NCI-H2107 treated with DMSO at 0.1 percent for 48 hours (cell line): ENCODE results near the gene AGL.
A peak's percentile ranks its signal among the peaks of the same experiment; 100 is the strongest.
"Not testable (repeated sequence)": the region's sequence is repeated elsewhere in the genome, so short reads cannot be mapped to it uniquely, and the experiment has no call there.

Experiments
- DNase-seq: peaks from one replicate; lab custom pipeline; 2025; ENCODE audit not compliant: unreplicated experiment; lab: John Stamatoyannopoulos, UW

AGL gene

DNA sequence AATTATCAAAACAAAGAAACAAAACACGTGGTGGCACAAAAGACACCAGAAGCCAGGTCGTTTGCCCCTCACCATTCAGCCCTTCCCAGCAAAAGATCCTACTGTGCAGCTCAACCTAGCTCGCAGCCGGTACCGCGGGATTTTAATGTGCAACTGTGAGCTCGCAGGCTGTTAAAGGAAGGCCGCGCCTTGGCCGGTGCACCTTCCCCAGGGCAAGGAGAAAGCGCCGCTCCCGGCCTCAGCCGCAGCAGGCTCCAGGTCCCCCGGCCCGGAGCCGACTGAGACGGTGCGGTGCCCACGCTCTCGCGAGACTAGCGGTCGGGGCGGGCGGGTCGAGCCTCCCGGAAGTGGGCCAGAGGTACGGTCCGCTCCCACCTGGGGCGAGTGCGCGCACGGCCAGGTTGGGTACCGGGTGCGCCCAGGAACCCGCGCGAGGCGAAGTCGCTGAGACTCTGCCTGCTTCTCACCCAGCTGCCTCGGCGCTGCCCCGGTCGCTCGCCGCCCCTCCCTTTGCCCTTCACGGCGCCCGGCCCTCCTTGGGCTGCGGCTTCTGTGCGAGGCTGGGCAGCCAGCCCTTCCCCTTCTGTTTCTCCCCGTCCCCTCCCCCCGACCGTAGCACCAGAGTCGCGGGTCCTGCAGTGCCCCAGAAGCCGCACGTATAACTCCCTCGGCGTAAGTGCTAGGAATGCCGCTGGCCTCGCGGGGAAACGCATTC is at the start of gene AGL:
Gene AGL, plus strand, starts transcription at position 618 of the 715 bp plus-strand sequence. CDS start 682 bp downstream, outside the sequence.
- peak; percentile 65 for DNase-seq

DNA sequence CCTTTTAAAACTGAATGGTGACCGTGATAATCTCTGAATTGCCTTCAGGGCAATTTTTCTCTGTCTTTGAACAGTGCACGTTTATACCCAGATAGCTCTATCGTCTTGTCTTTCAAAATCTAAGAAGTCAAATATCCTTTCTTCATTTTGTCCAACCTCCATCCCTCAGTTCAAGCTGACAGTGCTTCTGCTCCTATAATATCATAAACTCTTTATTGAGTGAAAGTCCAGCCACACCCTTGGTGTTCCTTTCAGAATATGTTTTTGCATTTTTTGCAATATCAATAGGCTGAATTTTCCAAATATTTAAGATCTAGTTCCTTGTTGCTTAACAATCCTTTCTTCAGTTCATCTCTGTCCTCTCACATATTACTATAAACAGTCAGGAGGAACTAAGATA is 48.6 kb upstream of the AGL start:
- DNase-seq: no peak

DNA sequence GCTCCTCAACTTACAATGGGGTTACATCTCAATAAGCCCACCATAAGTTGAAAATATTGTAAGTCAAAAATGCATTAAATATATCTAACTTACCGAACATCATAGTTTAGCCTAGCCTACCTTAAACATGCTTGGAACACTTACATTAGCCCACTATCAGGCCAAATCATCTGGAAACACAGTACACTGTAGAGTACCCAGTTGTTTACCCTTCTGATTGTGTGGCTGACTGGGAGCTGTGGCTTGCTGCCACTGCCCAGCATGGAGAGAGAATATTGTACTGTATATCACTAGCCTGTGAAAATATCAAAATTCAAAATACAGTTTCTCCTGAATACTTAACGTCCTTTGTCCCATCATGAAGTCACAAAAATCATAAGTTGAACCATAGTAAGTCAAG is 43.3 kb upstream of the AGL start:
- DNase-seq: no peak

DNA sequence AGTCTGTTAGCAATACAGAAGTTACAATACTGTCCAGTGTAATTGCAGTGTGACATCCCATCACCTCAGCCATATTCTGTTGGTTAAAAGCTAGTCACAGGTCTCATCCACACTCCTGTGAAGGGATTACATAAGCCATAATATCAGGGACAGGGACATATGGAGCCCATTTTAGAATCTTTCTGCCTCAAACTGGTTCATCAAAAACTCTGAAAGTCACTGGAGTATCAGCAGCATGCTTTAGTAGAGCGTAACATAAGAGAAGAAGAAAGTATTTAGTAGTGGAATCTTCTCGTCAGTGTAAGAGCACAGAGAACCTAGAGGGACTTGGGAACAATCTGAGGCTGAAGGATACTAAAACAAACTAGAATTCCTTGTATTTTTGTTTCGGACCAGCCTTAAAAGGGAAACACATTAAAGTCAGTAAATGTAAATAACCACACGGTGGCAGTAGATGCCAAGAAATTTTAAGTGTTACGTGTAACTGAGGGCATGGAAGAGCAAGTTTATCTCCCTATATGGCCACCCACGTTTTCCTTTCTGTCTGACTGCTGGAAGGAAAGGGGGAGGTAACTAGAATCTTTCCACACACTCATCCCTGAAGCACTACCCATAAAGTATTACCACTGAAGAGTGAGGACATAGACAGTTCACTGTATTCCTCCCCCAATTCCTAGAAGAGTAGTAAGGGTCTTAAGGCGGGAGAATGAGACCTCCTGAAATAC is 41.6 kb upstream of the AGL start:
- DNase-seq: peak; percentile 84

DNA sequence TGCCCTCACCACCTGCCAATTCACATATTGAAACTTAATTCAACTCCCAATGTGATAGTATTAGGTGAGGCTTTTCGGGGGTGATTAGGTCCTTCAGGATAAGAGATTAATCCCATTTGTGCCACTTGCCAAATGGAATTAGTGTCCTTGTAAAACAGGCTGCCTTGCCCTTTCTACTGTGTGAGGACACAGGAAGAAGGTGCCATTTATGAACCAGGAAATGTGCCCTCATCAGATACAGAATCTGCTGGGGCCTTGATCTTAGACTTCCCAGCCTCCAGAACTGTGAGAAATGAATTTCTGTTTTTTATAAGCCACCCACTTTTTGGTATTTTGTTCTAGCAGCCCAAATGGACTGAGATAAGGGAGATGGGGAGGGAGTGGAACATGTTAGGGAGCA is 39.1 kb upstream of the AGL start:
- DNase-seq: no peak

DNA sequence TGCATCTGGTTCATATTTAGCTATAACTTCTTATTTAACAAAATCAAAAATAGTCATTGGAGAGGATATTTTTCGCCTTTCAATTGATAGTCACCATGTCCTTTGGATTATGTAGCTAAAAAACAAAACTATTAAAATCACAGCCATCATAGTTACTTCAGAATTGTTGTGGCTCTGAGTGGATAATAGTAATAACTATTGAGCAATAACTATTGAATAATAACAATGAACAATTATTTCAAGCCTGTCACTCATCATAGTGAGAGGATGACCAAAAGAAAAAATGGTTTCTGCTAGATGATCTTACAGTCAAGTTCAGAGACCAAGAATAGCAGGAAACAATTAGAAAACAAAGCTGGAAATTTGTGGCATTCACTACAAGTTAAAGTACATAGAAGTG is 38.4 kb upstream of the AGL start:
- no peak for DNase-seq

DNA sequence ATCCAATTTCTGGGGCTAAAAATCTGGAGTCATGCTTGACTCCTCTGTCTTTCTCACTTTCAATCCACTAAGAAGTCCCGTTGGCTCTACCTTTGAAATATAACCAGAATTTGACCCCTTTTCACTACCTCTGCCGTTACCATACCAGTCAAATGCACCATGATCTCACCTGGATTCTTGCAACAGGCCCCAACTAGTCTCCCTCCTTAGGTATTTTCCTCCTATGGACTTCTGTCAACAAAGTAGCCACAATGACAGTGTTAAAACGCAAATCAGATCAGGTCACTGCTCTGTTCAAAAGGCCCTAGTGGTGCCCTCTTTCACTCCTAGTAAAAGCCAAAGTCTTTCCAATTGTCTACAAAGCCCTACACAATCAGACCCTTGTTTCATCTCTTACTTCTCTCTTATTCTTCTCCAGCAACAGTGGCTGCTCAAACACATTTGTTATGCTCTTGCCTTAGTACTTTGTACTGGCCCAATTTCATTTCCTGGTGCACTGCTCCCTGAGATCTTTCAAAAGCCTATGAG is 35.7 kb upstream of the AGL start:
- no peak for DNase-seq

DNA sequence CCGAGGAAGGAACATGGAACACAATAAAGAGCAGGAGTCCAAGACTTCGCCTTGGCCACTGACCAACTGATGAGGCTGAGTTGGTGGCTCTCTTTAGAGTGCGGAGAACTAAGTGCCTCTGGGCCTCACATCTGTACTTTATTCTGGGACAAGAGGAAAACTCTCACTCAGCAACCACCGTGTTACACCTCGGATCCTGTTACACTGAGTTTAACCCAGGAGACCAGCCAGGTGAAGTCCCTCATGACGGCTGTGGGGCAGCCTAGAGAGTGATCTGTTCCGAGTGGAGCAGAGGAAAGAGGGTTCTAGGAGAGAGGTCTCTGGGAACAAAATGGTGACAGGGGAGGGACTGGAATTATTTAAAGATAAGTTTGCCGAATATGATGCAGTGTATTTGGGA is 33.5 kb upstream of the AGL start:
- DNase-seq: no peak

DNA sequence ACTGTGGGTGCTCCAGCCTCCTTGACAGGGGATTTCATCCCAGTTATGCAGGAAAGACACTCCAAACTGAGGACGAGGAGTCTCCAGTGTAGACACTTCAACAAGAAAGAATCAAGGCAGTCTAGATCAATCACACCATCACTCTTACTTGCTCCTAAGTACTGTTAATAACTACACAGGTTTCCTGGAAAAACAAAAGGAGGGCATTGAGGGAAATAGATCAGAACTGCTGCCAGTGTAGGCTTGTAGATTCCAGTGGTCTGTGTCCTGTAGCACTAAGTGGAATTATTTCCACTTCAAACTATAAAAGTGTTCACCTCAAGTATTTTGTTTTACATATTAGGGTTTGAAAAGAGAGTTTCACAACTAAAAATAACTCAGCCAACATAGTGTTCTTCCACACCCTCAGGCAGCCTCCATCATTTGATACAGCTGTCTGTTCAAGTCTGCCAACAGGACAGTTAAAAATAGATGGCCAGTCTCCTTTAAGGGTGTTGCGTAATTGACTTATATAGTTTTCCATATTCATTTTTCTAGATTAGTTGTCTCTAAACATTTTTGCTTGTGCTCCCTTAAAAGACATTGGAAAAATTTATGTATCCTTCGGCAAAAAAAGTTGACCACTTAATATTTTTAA is 32.0 kb upstream of the AGL start:
- DNase-seq: no peak

DNA sequence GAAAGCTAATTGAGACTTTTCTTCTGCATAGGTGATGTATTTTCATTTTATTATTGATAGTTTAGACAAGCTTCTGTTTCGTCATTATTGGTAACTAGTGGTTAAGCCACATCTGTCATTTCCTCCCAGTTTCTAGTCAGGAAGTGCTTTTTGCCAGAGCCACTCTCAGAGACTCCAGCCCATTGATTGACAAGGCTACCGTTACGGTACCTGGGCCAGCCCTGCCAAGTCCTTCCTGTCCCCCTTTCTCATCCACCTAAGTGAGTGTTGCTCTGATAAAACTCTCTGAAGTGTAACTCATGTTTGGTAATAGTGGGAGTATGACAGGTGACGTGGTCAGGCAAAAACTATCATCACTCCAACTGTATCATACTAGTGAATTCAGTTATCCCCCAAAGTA is 29.6 kb upstream of the AGL start:
- DNase-seq: no peak

DNA sequence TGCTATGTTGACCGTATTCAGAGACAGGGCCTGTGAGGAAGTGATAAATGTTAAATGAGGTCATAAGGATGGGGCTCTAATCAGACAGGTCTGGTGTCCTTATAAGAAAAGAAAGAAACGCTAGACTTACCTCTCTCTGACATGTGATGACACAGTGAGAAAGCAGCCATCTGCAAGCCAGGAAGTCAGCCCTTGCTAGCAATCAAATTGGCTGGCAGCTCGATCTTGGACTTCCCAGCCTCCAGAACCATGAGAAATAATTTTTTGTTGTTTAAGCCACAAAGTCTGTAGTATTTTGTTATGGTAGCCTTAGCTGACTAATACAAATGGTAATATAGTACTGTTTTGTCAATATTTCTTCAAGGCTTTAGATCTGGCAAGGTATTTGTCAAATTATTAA is 25.1 kb upstream of the AGL start:
- DNase-seq: no peak

DNA sequence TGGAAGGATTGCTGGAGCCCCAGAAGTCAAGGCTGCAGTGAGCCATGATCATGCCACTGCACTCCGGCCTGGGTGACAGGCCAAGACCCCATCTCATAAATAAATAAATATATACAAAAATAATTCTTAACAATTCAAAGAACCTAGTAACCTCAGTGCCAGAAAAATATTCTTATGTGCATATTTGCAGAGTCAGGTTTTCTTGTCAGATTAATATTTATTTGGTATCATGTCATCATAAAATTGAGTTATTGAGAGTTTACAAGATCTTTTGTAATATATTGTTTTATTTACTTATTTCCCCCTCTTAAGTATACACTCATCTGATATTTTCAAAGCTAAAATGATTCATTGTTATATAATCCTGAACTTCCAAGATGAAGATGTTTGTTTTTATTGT is 24.5 kb upstream of the AGL start:
- DNase-seq: no peak

DNA sequence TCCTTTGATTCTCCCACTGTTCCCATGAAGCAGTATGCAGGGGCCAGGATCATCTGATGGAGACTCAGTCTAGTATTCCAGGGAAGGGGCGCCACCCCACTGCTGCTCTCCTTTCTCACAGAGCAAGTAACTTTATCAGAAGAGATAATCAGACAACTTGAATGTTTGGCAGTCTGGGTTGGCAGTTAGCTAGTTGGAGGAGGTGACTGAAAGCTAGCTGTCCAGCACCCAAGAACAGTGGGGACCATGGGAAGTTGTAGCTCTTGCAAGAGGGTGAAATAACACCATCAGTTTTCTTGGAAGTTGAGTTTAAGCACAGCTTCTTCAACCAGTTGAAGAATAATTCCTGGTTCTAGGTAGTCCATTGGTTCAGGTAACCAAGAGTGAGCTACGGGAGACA is 22.2 kb upstream of the AGL start:
- DNase-seq: no peak

DNA sequence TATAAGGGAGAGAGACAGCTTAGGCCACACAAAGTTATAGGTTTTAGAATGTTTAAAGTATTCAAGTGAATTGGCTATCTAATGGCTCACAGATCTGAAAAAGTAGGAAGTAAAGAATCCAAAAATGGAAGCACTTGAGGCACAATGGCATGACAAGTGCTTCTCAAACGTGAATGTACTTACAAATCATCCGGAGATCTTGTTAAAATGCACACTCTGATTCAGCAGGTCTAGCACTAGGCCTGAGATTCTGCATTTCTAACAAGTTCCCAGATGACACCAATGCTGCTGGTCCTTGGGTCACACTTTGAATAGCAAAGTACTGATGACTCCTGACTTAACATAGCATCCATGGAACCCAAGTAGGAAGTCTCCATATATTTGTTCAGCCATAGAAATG is 20.9 kb upstream of the AGL start:
- peak; percentile 66 for DNase-seq

DNA sequence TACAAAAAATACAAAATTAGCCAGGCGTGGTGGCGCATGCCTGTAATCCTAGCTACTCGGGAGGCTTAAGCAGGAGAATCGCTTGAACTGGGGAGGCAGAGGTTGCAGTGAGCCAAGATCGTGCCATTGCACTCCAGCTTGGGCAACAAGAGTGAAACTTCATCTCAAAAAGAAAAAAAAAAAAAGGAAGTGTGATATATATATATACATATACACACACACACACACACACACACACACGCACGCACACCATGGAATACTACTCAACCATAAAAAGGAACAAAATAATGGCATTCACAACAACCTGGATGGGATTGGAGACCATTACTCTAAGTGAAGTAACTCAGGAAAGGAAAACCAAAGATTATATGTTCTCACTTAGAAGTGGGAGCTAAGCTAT is 16.2 kb upstream of the AGL start:
- not testable (repeated sequence) for DNase-seq

DNA sequence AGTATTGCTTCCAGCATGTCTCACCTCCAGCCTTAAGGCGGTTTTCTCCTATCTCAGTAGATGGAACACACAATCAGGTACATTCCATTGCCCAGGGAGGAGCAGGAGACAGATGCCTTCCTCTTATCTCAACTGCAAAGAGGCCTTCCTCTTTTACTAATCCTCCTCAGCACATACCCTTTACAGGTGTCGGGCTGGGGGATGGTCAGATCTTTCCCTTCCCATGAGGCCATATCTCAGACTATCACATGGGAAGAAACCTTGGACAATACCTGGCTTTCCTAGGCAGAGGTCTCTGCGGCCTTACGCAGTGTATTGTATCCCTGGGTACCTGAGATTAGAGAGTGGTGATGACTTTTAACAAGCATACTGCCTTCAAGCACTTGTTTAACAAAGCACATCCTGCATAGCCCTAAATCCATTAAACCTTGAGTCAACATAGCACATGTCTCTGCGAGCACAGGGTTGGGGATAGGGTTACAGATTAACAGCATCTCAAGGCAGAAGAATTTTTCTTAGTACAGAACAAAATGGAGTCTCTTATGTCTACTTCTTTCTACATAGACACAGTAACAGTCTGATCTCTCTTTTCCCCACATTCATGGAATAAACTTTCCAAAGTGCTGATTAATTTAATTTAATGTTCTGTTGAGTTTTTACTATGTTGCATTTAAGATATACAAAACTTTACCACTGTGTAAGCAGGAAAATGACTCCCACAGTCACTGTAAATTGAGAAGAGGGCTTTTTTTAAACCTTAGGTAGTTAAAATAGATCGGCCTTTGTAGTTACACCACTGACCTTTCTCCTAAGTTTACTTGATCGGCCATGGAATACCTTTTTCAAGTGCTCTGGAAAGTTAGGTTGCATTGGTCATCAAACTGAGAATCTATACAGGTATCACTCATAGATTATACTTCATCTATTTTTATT is 13.7 kb upstream of the AGL start:
- peak; percentile 31 for DNase-seq

DNA sequence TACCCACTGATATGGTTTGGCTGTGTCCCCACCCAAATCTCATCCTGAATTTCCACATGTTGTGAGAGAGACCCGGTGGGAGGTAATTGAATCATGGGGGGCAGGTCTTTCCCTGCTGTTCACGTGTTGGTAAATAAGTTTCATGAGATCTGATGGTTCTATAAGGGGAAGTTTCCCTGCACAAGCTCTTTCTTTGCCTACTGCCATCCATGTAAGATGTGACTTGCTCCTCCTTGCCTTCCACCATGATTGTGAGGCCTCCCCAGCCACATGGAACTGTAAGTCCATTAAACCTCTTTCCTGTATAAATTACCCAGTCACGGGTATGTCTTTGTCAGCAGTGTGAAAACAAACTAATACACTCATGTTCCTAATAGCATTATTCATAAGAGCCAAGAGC is 9.8 kb upstream of the AGL start:
- not testable (repeated sequence) for DNase-seq

DNA sequence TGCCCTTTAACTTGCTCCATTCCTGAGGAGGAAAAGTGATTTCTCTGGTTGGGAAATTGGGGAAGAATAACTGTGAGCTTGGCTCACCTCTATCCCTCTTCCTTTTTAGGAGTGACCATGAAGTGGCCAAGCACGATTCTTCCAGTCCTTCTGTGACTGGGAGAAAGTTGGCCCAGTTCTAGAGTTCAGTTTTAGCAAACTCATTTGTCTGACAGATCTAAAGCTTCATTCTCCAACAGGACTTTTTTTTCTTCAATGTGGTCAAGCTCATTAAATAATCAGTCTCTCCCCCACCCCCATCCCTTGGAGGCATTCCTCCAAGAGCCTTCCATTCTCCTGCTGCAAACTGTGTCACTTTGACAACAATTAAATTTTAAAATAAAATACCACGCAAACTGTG is 6.4 kb upstream of the AGL start:
- no peak for DNase-seq

DNA sequence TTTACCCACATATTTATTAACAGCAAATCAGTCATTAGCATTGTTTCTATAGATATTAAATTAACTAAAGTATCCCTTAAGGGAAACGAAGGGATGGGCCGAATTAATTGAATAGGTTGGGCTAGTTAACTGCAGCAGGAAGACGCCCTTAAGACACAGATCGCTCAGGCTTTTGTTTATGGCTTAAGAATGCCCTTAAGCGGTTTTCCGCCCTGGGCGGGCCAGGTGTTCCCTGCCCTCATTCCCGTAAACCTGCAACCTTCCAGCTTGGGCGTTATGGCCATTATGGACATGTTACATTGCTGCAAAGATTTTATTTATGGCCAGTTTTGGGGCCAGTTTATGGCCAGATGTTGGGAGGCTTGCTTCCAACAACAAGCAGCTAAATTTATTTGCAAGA is 5.0 kb upstream of the AGL start:
- DNase-seq: not testable (repeated sequence)

DNA sequence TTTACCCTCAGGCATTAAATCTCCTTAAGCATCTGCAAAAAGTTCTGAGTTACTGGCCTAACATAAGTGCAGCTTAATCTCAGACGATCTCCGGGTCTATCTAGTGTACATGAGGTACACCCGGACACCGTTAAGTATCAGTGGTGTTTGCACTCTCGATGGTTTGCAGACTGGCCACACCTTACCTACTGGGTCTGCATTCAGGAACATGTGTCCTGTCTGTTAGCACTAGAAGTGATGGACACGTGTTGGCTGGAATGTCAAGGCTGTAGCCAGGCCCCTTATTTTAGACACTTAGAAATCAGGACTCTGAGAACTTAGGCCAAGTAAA is 783 bp upstream of the AGL start:
- DNase-seq: no peak
